ENCODE results near the gene DZIP1. TPM values are rescaled to one million over a fixed set of nuclear protein-coding genes. Genes with fewer than 3 reads are reported as not detected.
A peak's percentile ranks its signal among the peaks of the same experiment; 100 is the strongest.

Gene DZIP1
- total and polyA plus RNA-seq, 2 of the 13 experiments (the other 11 are each of a cell fraction or from before 2014, with no cell fraction given) = 11.0 to 36.7 TPM

GRCh38 chr13:95643936-95644598 lies 439 bp downstream of the DZIP1 start (continued):
- TF ChIP-seq BORCS8-MEF2B (CRISPR knock-in tag; IDR thresholded peaks at IDR 0.05) (peak; percentile 46; the same call in 1 of the 2 replicates), PCBP2 (optimal IDR thresholded peaks at IDR 0.05; ENCODE audit: low read depth, low read length, poor library complexity, severe bottlenecking) (no peak), ZNF589 (CRISPR knock-in tag; conservative IDR thresholded peaks at IDR 0.05) (0 out of 2 replicates have a peak, but pooled peaks have one; percentile 32), ZNF326 (CRISPR knock-in tag; IDR thresholded peaks at IDR 0.05; ENCODE audit: borderline replicate concordance) (no peak), ZNF570 (CRISPR knock-in tag; IDR thresholded peaks at IDR 0.05; ENCODE audit: borderline replicate concordance) (no peak), KMT2B (CRISPR knock-in tag; IDR thresholded peaks at IDR 0.05) (peak; percentile 48; the same call in 1 of the 2 replicates), GATAD1 (CRISPR knock-in tag; IDR thresholded peaks at IDR 0.05) (no peak), ZNF263 (CRISPR knock-in tag; IDR thresholded peaks at IDR 0.05) (peak; percentile 3; the same call in 1 of the 2 replicates), ZFP36L2 (CRISPR knock-in tag; IDR thresholded peaks at IDR 0.05) (no peak), PAF1 (CRISPR knock-in tag; IDR thresholded peaks at IDR 0.05) (no peak), TGIF2 (CRISPR knock-in tag; IDR thresholded peaks at IDR 0.05) (0 out of 2 replicates have a peak, but pooled peaks have one; percentile 9), ZNF552 (CRISPR knock-in tag; IDR thresholded peaks at IDR 0.05; ENCODE audit: borderline replicate concordance) (0 out of 2 replicates have a peak, but pooled peaks have one; percentile 63), RELA (CRISPR knock-in tag; IDR thresholded peaks at IDR 0.05) (no peak), ZNF251 (CRISPR knock-in tag; IDR thresholded peaks at IDR 0.05) (no peak), KLF13 (CRISPR knock-in tag; IDR thresholded peaks at IDR 0.05) (0 out of 2 replicates have a peak, but pooled peaks have one; percentile 31), MEF2D (CRISPR knock-in tag; IDR thresholded peaks at IDR 0.05) (no peak), DNMT1 (CRISPR knock-in tag; IDR thresholded peaks at IDR 0.05) (no peak), ZNF83 (CRISPR knock-in tag; IDR thresholded peaks at IDR 0.05; ENCODE audit: borderline replicate concordance) (no peak), ZNF432 (CRISPR knock-in tag; IDR thresholded peaks at IDR 0.05; ENCODE audit: borderline replicate concordance) (no peak), GFI1 (CRISPR knock-in tag; IDR thresholded peaks at IDR 0.05; ENCODE audit: borderline replicate concordance) (no peak), FOXJ3 (CRISPR knock-in tag; IDR thresholded peaks at IDR 0.05; ENCODE audit: borderline replicate concordance) (no peak)
- TF ChIP-seq, protein P1, sequence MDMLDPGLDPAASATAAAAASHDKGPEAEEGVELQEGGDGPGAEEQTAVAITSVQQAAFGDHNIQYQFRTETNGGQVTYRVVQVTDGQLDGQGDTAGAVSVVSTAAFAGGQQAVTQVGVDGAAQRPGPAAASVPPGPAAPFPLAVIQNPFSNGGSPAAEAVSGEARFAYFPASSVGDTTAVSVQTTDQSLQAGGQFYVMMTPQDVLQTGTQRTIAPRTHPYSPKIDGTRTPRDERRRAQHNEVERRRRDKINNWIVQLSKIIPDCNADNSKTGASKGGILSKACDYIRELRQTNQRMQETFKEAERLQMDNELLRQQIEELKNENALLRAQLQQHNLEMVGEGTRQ (IDR thresholded peaks at IDR 0.05; ENCODE audit: low read depth, low read length) = no peak
- TF ChIP-seq, protein P1 (CRISPR knock-in tag; IDR thresholded peaks at IDR 0.05; ENCODE audit: borderline replicate concordance) = no peak
- TF ChIP-seq, protein P2, sequence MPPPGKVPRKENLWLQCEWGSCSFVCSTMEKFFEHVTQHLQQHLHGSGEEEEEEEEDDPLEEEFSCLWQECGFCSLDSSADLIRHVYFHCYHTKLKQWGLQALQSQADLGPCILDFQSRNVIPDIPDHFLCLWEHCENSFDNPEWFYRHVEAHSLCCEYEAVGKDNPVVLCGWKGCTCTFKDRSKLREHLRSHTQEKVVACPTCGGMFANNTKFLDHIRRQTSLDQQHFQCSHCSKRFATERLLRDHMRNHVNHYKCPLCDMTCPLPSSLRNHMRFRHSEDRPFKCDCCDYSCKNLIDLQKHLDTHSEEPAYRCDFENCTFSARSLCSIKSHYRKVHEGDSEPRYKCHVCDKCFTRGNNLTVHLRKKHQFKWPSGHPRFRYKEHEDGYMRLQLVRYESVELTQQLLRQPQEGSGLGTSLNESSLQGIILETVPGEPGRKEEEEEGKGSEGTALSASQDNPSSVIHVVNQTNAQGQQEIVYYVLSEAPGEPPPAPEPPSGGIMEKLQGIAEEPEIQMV (CRISPR knock-in tag; IDR thresholded peaks at IDR 0.05; ENCODE audit: low read depth) = no peak
- TF ChIP-seq, protein P3, sequence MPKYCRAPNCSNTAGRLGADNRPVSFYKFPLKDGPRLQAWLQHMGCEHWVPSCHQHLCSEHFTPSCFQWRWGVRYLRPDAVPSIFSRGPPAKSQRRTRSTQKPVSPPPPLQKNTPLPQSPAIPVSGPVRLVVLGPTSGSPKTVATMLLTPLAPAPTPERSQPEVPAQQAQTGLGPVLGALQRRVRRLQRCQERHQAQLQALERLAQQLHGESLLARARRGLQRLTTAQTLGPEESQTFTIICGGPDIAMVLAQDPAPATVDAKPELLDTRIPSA (CRISPR knock-in tag; IDR thresholded peaks at IDR 0.05; ENCODE audit: borderline replicate concordance) = no peak

All from HepG2 (cell line).